Activated T-cell treated with anti-CD3 and anti-CD28 coated beads for 48 hours (primary cell): ENCODE results near the gene MAML2.

Experiments used
- DNase-seq: peaks from one replicate; pipeline ENCODE4 v3.0.0-alpha.2; 2020; ENCODE audit warnings: low read depth

Gene MAML2

GRCh38 chr11:95964281-95964680 is 378.7 kb downstream of the MAML2 start:
- DNase-seq = no peak

GRCh38 chr11:95961758-95962157 is 381.2 kb downstream of the MAML2 start:
- no peak for DNase-seq

GRCh38 chr11:95950905-95951304 is 392.1 kb downstream of the MAML2 start:
- no peak for DNase-seq

GRCh38 chr11:95948637-95949036 is 394.4 kb downstream of the MAML2 start:
- DNase-seq = no peak

- DNase-seq = no peak
Measured at GRCh38 chr11:95944623-95945022, 398.4 kb downstream of the MAML2 start.

- DNase-seq = no peak
Measured at GRCh38 chr11:95943546-95943945, 399.4 kb downstream of the MAML2 start.

- no peak for DNase-seq
Measured at GRCh38 chr11:95939091-95939490, 403.9 kb downstream of the MAML2 start.

GRCh38 chr11:95937358-95937757 is 405.6 kb downstream of the MAML2 start:
- DNase-seq = no peak

- no peak for DNase-seq
Measured at GRCh38 chr11:95933594-95933993, 409.4 kb downstream of the MAML2 start.

- DNase-seq = no peak
Measured at GRCh38 chr11:95931916-95932315, 411.1 kb downstream of the MAML2 start.

- no peak for DNase-seq
Measured at GRCh38 chr11:95930948-95931347, 412.0 kb downstream of the MAML2 start.

- DNase-seq = no peak
Measured at GRCh38 chr11:95926726-95927125, 416.3 kb downstream of the MAML2 start.
